Breast epithelium (tissue), 3 donors: ENCODE data around the gene DUS3L.

Experiments
- CTCF ChIP-seq, 3 donors: fragments of 450-650 bp; IDR thresholded peaks; one replicate each; pipeline ENCODE4 v1.5.1; 2016 to 2017; ENCODE audit warnings: antibody characterized with exemption in 3 of 3, mild to moderate bottlenecking in 3 of 3, moderate library complexity in 3 of 3
- POLR2A ChIP-seq: fragments of 450-650 bp; IDR thresholded peaks from one replicate; pipeline ENCODE4 v1.6.1; 2016; ENCODE audit warnings: antibody characterized with exemption, mild to moderate bottlenecking, moderate library complexity
- POLR2AphosphoS5 ChIP-seq, 3 donors: sonication (generic); formaldehyde crosslinking; IDR thresholded peaks; one replicate each; pipeline ENCODE4 v1.6.1; 2017; ENCODE audit warnings: antibody characterized with exemption in 3 of 3

DNA sequence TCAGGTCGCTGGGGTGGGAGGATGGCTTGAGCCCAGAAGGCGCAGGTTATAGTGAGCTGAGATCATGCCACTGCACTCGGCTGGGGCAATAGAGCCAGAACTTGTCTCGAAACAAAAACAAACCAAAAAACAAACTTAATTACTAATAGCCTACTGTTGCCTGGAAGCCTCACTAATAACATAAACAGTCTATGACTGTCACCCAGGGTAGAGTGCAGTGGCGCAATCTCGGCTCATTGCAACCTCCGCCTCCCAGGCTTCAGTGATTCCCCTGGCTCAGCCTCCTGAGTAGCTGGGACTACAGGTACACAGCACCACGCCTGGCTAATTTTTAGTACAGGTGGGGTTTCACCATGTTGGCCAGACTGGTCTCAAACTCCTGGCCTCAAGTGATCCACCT lies 52.5 kb downstream of the DUS3L start:
- TF ChIP-seq CTCF (IDR thresholded peaks at IDR 0.05) (no peak), POLR2A (no peak), POLR2AphosphoS5 (IDR thresholded peaks at IDR 0.05) (no peak)
